Kidney epithelial cell (primary cell): Measurements from ENCODE around the gene SYT11. TPM values are rescaled to one million over a fixed set of nuclear protein-coding genes. Genes with fewer than 3 reads are reported as not detected.

Experiments used
- DNase-seq: peaks from one replicate; pipeline ENCODE4 v3.0.0-alpha.2; 2010; ENCODE audit warnings: low read depth
- H3K27me3 ChIP-seq: 2 replicates; pipeline ENCODE4 v1.6.0; 2011; ENCODE audit warnings: low read length; ENCODE audit not compliant: control insufficient read depth, insufficient read depth
- H3K36me3 ChIP-seq: 2 replicates; pipeline ENCODE4 v1.5.1; 2011; ENCODE audit warnings: low read length; ENCODE audit not compliant: control insufficient read depth, insufficient read depth
- H3K4me3 ChIP-seq: 2 replicates; pipeline ENCODE4 v1.5.1; 2011; ENCODE audit warnings: low read depth, mild to moderate bottlenecking, control low read depth, low read length
- total RNA-seq: library from RNA; depleted of rRNA; stranded (reverse); fragments of >200 nt; gene quantifications from 2 replicates; pipeline ENCODE4 v1.2.3, GENCODE V29; 2015
- TF ChIP-seq, protein P1 (sequence below): IDR thresholded peaks from 2 replicates; pipeline ENCODE4 v1.5.1; 2011; ENCODE audit warnings: mild to moderate bottlenecking, moderate library complexity, low read length, control low read depth, inconsistent platforms; ENCODE audit not compliant: insufficient read depth, poor library complexity, severe bottlenecking

Gene SYT11
- total RNA-seq, 1 donor from 2014 or later, result 28.1 TPM

DNA sequence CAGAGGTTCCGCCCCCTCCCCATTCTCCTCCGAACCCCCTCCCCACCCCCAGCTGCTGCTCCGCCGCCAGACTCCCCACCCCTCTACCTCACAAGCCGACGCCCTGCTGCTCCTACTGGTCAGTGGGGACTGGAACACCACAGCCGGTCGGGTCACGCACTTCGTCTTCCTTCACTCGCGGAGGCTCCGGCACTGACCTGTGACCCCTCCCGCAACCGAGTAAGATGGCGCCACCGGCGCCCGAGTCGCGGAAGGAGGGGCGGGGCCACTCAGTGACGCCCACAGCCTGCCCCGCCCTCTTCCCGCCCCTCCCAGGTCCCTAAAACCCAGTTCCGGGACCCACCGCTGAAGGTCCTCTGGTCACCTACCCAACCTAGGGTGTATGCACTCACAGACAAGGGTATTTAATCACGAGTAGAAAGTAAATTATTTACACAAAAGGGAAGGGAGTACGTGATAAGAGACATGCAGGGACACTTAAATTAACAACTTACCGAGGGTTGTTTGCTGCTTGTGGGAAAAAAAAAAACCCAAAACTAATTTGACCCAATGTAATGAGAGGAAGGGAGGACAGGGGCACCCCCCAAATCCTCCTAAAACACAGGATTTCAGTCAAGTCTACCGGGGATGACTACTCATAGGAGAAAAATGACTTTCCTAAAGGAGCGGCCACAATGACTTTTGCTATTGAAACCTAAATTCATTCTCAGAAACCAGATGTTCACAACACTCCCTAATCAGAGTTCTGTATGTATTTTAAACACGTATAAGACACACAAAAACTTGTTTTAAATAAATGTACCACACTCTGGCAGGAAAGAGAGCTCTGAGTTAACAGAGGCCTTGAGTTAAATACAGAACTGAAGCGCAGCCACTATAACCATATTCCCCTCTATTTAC is 52.0 kb downstream of the SYT11 start, which contains the start of gene RIT1:
TSS of gene RIT1 (minus strand) at position 194 of the 900 bp plus-strand sequence. CDS start 588 bp downstream, outside the sequence.
- H3K4me3 ChIP-seq, result peak within 1 kb of the TSS; percentile 90
- no peak for DNase-seq
- TF ChIP-seq, protein P1, sequence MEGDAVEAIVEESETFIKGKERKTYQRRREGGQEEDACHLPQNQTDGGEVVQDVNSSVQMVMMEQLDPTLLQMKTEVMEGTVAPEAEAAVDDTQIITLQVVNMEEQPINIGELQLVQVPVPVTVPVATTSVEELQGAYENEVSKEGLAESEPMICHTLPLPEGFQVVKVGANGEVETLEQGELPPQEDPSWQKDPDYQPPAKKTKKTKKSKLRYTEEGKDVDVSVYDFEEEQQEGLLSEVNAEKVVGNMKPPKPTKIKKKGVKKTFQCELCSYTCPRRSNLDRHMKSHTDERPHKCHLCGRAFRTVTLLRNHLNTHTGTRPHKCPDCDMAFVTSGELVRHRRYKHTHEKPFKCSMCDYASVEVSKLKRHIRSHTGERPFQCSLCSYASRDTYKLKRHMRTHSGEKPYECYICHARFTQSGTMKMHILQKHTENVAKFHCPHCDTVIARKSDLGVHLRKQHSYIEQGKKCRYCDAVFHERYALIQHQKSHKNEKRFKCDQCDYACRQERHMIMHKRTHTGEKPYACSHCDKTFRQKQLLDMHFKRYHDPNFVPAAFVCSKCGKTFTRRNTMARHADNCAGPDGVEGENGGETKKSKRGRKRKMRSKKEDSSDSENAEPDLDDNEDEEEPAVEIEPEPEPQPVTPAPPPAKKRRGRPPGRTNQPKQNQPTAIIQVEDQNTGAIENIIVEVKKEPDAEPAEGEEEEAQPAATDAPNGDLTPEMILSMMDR, result no peak
- H3K36me3 ChIP-seq, result no peaks in the 10 kb centered on the region
- no peaks in the 10 kb centered on the region for H3K27me3 ChIP-seq

DNA sequence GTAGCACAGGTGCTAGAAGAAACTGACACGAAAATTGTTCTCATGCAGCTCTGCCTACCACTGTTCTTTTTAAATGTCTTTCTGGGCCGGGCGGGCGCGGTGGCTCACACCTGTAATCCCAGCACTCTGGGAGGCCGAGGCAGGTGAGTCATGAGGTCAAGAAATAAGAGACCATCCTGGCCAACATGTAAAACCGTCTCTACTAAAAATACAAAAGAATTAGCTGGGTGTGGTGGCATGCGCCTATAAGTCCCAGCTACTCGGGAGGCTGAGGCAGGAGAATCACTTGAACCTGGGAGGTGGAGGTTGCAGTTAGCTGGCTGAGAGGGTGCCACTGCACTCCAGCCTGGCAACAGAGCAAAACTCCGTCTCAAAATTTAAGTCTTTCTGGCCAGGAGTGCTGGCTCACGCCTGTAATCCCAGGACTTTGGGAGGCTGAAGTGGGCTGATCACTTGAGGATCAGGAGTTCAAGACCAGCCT is 52.7 kb downstream of the SYT11 start:
- no peaks in the 10 kb centered on the region for H3K36me3 ChIP-seq
- no peak overlapping the region for H3K4me3 ChIP-seq
- DNase-seq, result no peak
- no peaks in the 10 kb centered on the region for H3K27me3 ChIP-seq
- TF ChIP-seq, protein P1, result no peak

DNA sequence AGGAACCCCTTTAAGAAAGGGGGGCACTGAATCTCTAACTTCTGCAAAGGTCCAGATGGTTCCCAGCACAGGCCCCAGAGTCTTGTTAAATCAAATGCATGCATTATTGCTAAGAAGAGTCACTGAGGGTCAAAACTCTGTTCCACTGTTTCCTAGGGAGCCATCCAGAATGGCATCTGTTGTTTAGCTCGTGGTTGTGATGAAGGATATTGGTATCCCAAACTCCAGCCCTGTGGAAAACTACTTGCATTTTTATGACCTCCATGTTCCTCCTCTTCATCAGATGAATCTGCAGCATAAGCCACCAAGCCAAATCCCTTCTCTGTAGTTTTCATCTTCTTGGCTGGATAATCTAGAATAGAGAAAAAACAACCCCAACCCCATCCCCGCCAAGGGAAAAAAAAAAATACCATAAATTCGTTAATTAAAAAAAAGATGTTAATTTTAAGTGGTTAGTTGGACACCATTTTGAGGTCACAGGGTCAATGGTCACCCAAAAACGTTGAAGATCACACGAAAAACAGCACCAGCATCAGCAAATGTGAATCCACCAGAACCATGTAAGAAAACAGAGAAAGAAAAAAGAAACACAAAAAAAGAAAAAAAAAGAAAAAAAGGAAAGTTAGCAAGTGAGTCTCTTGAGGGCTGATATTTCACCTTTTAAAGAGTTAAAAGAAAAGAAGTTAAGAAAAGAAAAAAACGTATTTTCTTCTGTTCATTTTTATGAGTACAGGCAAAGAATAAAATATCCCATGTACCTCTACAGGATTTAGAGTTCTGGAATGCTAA is 54.8 kb downstream of the SYT11 start:
- Histone ChIP-seq H3K36me3 (peaks cover 2% of the 10 kb centered on the region), H3K27me3 (no peaks in the 10 kb centered on the region), H3K4me3 (no peak overlapping the region)
- DNase-seq, result no peak
- TF ChIP-seq, protein P1, result no peak

DNA sequence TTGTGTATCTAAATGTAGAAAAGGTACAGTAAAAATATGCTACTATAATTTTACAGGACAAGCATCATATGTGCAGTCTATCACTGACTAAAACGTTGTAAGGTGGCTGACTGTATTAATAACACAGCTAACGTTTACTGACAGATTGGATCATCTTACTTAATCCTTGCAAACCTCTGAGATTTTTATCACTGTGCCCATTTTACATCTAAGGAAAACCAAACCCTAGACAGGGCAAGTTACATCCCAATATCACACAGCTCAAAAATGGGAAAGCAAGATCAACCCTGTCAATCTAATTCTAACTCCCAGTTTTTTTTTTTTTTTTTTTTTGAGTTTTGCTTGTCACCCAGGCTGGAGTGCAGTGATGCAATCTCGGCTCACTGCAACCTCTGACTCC is 59.3 kb downstream of the SYT11 start:
- Histone ChIP-seq H3K36me3 (peaks cover 2% of the 10 kb centered on the region), H3K27me3 (no peaks in the 10 kb centered on the region), H3K4me3 (no peak overlapping the region)
- DNase-seq, result no peak
- TF ChIP-seq, protein P1, result no peak

DNA sequence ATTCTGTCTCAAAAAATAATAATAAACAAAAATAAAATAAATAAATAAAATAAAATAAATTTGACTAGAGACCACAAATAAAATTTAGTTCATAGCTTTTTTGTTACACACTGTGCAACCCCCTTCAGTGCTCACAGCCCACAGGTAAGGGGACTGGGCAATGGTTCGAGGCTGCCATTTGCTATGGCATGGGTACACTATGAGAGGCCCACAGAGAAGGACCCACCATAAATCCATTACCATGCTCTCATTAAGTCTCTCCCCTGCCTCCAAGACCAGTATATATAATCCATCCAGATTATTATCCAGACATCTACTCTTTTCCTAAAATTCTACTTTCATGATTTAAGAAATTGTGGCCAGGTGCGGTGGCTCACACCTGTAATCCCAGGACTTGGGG is 60.4 kb downstream of the SYT11 start:
- Histone ChIP-seq H3K27me3 (no peaks in the 10 kb centered on the region), H3K36me3 (peaks cover 3% of the 10 kb centered on the region), H3K4me3 (no peak overlapping the region)
- TF ChIP-seq, protein P1, result no peak
- no peak for DNase-seq
